Ecto neural progenitor cell (in vitro differentiated cells): ENCODE measurements around the gene TRIM17.

Source experiments
- DNase-seq: peaks from one replicate; pipeline ENCODE4 v3.0.0-alpha.2; 2018; ENCODE audit warnings: low spot score

TRIM17 gene

GRCh38 chr1:228378090-228378872, 38.4 kb downstream of the TRIM17 start:
- DNase-seq, result peak; percentile 86

- no peak for DNase-seq
Measured at GRCh38 chr1:228377664-228378089, 39.0 kb downstream of the TRIM17 start.

GRCh38 chr1:228376651-228377631, 39.7 kb downstream of the TRIM17 start:
- DNase-seq, result no peak

- no peak for DNase-seq
Measured at GRCh38 chr1:228376262-228376628, 40.4 kb downstream of the TRIM17 start.

- no peak for DNase-seq
Measured at GRCh38 chr1:228375578-228376261, 40.9 kb downstream of the TRIM17 start.

- no peak for DNase-seq
Measured at GRCh38 chr1:228374711-228375577, 41.7 kb downstream of the TRIM17 start.

- no peak for DNase-seq
Measured at GRCh38 chr1:228373681-228374571, 42.7 kb downstream of the TRIM17 start.

GRCh38 chr1:228373004-228373680, 43.5 kb downstream of the TRIM17 start:
- DNase-seq, result no peak

GRCh38 chr1:228372183-228373003, 44.3 kb downstream of the TRIM17 start:
- DNase-seq, result no peak

GRCh38 chr1:228371741-228372182, 44.9 kb downstream of the TRIM17 start:
- no peak for DNase-seq

- DNase-seq, result no peak
Measured at GRCh38 chr1:228370941-228371740, 45.5 kb downstream of the TRIM17 start.

GRCh38 chr1:228370439-228370940, 46.2 kb downstream of the TRIM17 start:
- DNase-seq, result no peak

GRCh38 chr1:228369608-228370438, 46.8 kb downstream of the TRIM17 start:
- no peak for DNase-seq

GRCh38 chr1:228368801-228369607, 47.7 kb downstream of the TRIM17 start:
- DNase-seq, result no peak

- DNase-seq, result no peak
Measured at GRCh38 chr1:228367798-228368791, 48.6 kb downstream of the TRIM17 start.
